Spleen (tissue), 11 donors: Measurements from ENCODE around the gene C11orf24. TPM values are rescaled to one million over a fixed set of nuclear protein-coding genes. Genes with fewer than 3 reads are reported as not detected.

ENCODE experiments used
- DNase-seq: peaks from one replicate; pipeline ENCODE4 v3.0.0-alpha.2; 2020
- H3K27ac ChIP-seq, 8 donors: fragments of 200-600 bp; sonication (generic) in 7 of 8; 1 replicate in 4 of 8; 2 replicates in 4 of 8; pipeline versions ENCODE4 v1.5.0 to v1.8.0; 2016 to 2021; ENCODE audit warnings: inconsistent platforms in 4 of 8, mild to moderate bottlenecking in 4 of 8, moderate library complexity in 1 of 8
- H3K27me3 ChIP-seq, 7 donors: fragments of 200-600 bp; sonication (generic) in 6 of 7; replicated peaks in 1 of 7; 1 replicate in 4 of 7; 2 replicates in 3 of 7; pipeline versions ENCODE4 v1.5.0 to v1.8.0; 2016 to 2021; ENCODE audit warnings: inconsistent platforms in 3 of 7, mild to moderate bottlenecking in 1 of 7
- H3K36me3 ChIP-seq, 6 donors: fragments of 200-600 bp; sonication (generic) in 5 of 6; 1 replicate in 4 of 6; 2 replicates in 2 of 6; pipeline versions ENCODE4 v1.5.0 to v1.8.0; 2016 to 2021; ENCODE audit warnings: inconsistent platforms in 2 of 6
- H3K4me1 ChIP-seq, 6 donors: fragments of 200-600 bp; sonication (generic) in 5 of 6; 1 replicate in 3 of 6; 2 replicates in 3 of 6; pipeline versions ENCODE4 v1.5.0 to v1.8.0; 2016 to 2021; ENCODE audit warnings: inconsistent platforms in 3 of 6
- H3K4me3 ChIP-seq, 8 donors: fragments of 200-600 bp; sonication (generic) in 7 of 8; 1 replicate in 4 of 8; 2 replicates in 4 of 8; pipeline versions ENCODE4 v1.5.0 to v1.8.0; 2016 to 2021; ENCODE audit warnings: inconsistent platforms in 4 of 8, mild to moderate bottlenecking in 4 of 8, moderate library complexity in 2 of 8
- H3K9me3 ChIP-seq, 8 donors: fragments of 200-600 bp; sonication (generic) in 7 of 8; 1 replicate in 4 of 8; 2 replicates in 4 of 8; pipeline versions ENCODE4 v1.5.0 to v1.8.0; 2016 to 2021; ENCODE audit warnings: inconsistent platforms in 4 of 8
- POLR2A ChIP-seq, 3 donors: fragments of 450-650 bp; IDR thresholded peaks; one replicate each; pipeline ENCODE4 v1.5.1; 2017; ENCODE audit warnings: antibody characterized with exemption in 3 of 3, mild to moderate bottlenecking in 1 of 3
- POLR2AphosphoS5 ChIP-seq, 3 donors: sonication (generic); formaldehyde crosslinking; IDR thresholded peaks; one replicate each; pipeline ENCODE4 v1.5.1; 2017; ENCODE audit warnings: antibody characterized with exemption in 3 of 3
- whole genome bisulfite sequencing, 5 donors: extraction: QIAGEN DNeasy Blood & Tissue Kit in 3 of 5; methylation state at CpG; one replicate each; pipeline versions ENCODE4 v1.1.5 to v1.1.7; 2013 to 2018; 5-methylcytosine and 5-hydroxymethylcytosine counted together
- intact Hi-C: fragments of 100-400 bp; cut with DNase I; formaldehyde crosslinking; loops from one replicate; pipeline ENCODE4 v1.15.0; 2023; ENCODE audit warnings: low total_unique reads
- polyA plus RNA-seq, 3 donors: library from polyadenylated mRNA; stranded (reverse); fragments of 200-250 nt; gene quantifications; one replicate each; pipeline ENCODE4 v1.2.1, GENCODE V29; 2013
- total RNA-seq, 7 donors: library from RNA; depleted of rRNA in 3 of 7; stranded (reverse); fragments of >200 nt in 3 of 7; fragmentation: NEBNext Ultra II Directional in 4 of 7; extraction: Animal tissue kit (Norgen Biotek cat#: 25700) in 4 of 7; gene quantifications; one replicate each; pipeline versions ENCODE4 v1.1.0 to v1.2.1, GENCODE V29; 2016 to 2021
- TF ChIP-seq, protein P1 (sequence below), 11 experiments: fragments of 200-600 bp in 7 of 11; fragments of 450-650 bp in 4 of 11; sonication (generic) in 4 of 11; IDR thresholded peaks in 8 of 11; conservative IDR thresholded peaks in 3 of 11; 1 replicate in 7 of 11; 2 replicates in 4 of 11; pipeline versions ENCODE4 v1.4.0 to v1.8.0; 2016 to 2021; ENCODE audit warnings: antibody characterized with exemption in 11 of 11, inconsistent platforms in 4 of 11, mild to moderate bottlenecking in 1 of 11
- donor health status: healthy with polysubstance abuse.
- donor health status: DM: no; HTN: no; CAD: no; lungs with moderate emphysema.
- donor health status: DM: no; HTN: no; CAD: no.
- donor health status: Bipolar disorder and iron deficiency.
- donor health status: healthy.
- donor health status: DM: no; HTN: no; CAD: no.
- donor health status: DM: yes; HTN: yes; CAD: no.

Gene C11orf24
- total and polyA plus RNA-seq, 10 donors: 15.9 to 36.0 (median 24.2) TPM

DNA sequence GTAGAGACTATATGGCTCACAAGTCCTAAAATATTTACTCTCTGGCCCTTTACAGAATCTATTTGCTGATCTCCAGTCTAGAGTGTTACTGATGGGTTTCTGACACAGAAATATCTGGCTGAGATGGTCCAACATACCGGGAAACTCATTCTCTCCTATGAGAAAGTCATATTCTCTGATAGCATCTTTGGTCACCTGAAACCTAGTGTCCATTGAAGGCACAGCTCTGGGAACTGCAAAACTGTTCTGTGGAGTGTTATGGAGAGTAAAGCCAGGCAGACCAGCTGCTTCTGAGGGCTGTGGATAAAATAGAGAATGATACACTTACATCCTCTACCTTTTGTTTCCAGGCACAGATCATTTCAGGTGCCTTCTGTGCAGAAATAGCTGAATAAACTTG lies 2.5 kb upstream of the C11orf24 start:
- Histone ChIP-seq H3K4me1 (peaks cover 18 to 53% (median 37%) of the 10 kb centered on the region in 6 donors), H3K9me3 (no peaks in the 10 kb centered on the region), H3K27me3 (no peaks in the 10 kb centered on the region), H3K4me3 (no peak overlapping the region), H3K27ac (peak overlapping the region in 6 of 8 donors; percentile 32 to 96 (median 93)), H3K36me3 (no peaks in the 10 kb centered on the region)
- TF ChIP-seq, protein P1, sequence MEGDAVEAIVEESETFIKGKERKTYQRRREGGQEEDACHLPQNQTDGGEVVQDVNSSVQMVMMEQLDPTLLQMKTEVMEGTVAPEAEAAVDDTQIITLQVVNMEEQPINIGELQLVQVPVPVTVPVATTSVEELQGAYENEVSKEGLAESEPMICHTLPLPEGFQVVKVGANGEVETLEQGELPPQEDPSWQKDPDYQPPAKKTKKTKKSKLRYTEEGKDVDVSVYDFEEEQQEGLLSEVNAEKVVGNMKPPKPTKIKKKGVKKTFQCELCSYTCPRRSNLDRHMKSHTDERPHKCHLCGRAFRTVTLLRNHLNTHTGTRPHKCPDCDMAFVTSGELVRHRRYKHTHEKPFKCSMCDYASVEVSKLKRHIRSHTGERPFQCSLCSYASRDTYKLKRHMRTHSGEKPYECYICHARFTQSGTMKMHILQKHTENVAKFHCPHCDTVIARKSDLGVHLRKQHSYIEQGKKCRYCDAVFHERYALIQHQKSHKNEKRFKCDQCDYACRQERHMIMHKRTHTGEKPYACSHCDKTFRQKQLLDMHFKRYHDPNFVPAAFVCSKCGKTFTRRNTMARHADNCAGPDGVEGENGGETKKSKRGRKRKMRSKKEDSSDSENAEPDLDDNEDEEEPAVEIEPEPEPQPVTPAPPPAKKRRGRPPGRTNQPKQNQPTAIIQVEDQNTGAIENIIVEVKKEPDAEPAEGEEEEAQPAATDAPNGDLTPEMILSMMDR (IDR thresholded peaks at IDR 0.05 in 8 of 11, conservative IDR thresholded peaks at IDR 0.05 in 3 of 11): no peak
- TF ChIP-seq POLR2AphosphoS5 (IDR thresholded peaks at IDR 0.05): no peak
- TF ChIP-seq POLR2A (IDR thresholded peaks at IDR 0.05): no peak
- no peak for DNase-seq
- intact Hi-C loops: no loop called here
- 74 to 97% (median 87%) methylated on average over 1 of the region's 1 CpG for WGBS, 5 donors

DNA sequence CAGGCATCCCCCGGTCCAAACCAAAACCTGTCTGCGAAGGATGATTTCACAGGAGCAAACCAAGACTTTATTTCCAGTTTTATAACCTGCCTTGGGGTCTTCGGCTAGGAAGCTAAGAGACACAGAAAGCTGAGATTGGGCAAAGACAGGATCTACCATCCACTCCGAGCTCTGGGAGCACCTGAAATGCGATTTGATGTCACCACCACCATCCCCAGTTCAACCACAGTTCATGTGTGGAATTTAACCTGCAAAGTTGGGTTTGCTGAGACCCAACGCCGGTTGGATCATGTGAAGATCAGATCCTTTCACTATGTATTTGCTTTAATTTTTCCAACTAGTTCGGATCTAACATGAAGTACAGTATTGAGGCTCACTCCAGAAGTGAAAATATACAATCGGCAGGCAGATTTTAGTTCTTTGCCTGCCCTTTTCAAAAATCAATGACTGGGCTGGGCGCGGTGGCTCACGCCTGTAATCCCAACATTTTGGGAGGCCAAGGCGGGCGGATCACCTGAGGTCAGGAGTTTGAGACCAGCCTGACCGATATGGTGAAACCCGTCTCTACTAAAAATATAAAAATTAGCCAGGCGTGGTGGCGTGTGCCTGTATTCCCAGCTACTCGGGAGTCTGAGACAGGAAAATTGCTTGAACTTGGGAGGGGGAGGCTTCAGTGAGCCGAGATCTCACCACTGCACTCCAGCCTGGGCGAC lies 1.4 kb upstream of the C11orf24 start:
- WGBS, 5 donors: 80 to 90% (median 87%) methylated on average over 21 of the region's 21 CpGs
- Histone ChIP-seq H3K4me3 (peak overlapping the region in 2 of 8 donors; percentile 61 to 88), H3K4me1 (peaks cover 19 to 64% (median 43%) of the 10 kb centered on the region in 6 donors), H3K27me3 (no peaks in the 10 kb centered on the region), H3K36me3 (peaks cover 0 to under 1% (median 0%) of the 10 kb centered on the region in 6 donors), H3K9me3 (no peaks in the 10 kb centered on the region), H3K27ac (peak overlapping the region; percentile 91 to 96 (median 94))
- TF ChIP-seq, protein P1 (IDR thresholded peaks at IDR 0.05 in 8 of 11, conservative IDR thresholded peaks at IDR 0.05 in 3 of 11): no peak
- TF ChIP-seq POLR2A (IDR thresholded peaks at IDR 0.05) (no peak), POLR2AphosphoS5 (IDR thresholded peaks at IDR 0.05) (no peak)
- intact Hi-C loops: no loop called here
- DNase-seq: no peak

DNA sequence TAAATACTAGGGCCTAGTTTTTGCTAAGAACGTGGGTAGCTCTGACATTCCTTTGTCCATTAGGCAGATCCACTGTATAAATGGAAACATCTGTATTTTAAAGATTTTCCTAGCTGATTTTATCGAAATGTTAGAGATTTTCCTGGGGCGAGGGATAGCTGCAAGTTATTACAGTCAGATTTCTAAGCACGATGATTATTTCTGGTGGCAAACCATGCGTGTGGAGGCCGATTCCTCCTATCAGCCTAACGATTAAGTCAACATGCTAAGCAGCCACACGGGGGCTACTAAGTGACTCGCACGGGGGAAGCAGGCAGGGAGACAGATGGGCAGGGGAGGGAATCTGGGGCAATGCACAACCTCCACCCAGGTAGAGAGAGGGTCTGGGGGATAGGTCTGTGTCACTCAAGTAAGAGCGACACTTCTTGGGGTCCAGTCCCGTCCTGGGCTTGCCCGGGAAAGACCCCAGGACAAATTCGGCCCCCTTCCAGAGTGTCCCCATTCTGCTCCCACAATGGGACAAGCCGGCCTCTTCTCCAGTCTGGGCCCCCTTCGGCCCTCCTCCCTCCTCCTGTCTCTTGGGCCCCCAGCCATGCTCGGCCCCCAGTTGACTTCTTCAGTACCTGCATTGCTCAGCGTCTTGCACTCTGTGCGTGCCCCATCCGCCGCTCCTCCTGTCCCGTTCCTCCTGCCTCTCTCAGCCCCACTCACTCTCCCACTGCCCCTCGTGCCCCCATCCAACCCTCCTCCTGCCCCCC lies 571 bp downstream of the C11orf24 start:
- peaks cover 22 to 84% (median 60%) of the 10 kb centered on the region in 6 donors for H3K4me1 ChIP-seq
- no peaks in the 10 kb centered on the region for H3K9me3 ChIP-seq
- H3K36me3 ChIP-seq: peaks cover 0 to 20% (median 12%) of the 10 kb centered on the region in 6 donors
- DNase-seq: peak; percentile 86
- H3K27ac ChIP-seq: peak overlapping the region; percentile 91 to 96 (median 94)
- peak overlapping the region; percentile 56 to 88 (median 63) for H3K4me3 ChIP-seq
- intact Hi-C loops: no loop called here
- H3K27me3 ChIP-seq: no peaks in the 10 kb centered on the region
- WGBS, 5 donors: 7 to 10% (median 7%) methylated on average over 23 of the region's 23 CpGs
- no peak for TF ChIP-seq POLR2AphosphoS5 (IDR thresholded peaks at IDR 0.05)
- TF ChIP-seq, protein P1 (IDR thresholded peaks at IDR 0.05 in 8 of 11, conservative IDR thresholded peaks at IDR 0.05 in 3 of 11): peak in 9 of 11 experiments; percentile 22 to 61 (median 45)
- TF ChIP-seq POLR2A (IDR thresholded peaks at IDR 0.05): no peak
